Liver (tissue), 5 donors: ENCODE data around the gene SAV1. TPM values are rescaled to one million over a fixed set of nuclear protein-coding genes. Genes with fewer than 3 reads are reported as not detected.

Source experiments
- polyA plus RNA-seq, 2 donors: library from polyadenylated mRNA; stranded (reverse) in 1 of 2; unstranded in 1 of 2; fragments of 200-250 nt in 1 of 2; fragments of >200 nt in 1 of 2; fragmentation: Nextera tagmentation in 1 of 2; extraction: Ambion mirVana in 1 of 2; gene quantifications; one replicate each; pipeline versions ENCODE4 v1.2.1 to v1.2.3, GENCODE V29; 2013 to 2015
- small RNA-seq: library from RNA; depleted of rRNA; stranded (forward); fragments of <200 nt; gene quantifications from one replicate; pipeline ENCODE3, GENCODE V24; 2014
- total RNA-seq, 2 donors: library from RNA; depleted of rRNA; stranded (reverse); fragments of >200 nt; gene quantifications; one replicate each; pipeline ENCODE4 v1.2.3, GENCODE V29; 2014
- donor health status: healthy.
- donor health status: healthy.
- donor health status: healthy.

The SAV1 gene
- total and polyA plus RNA-seq, 4 donors, result 4.9 to 14.0 (median 7.9) TPM

Small RNAs within 50 kb of the gene (small RNA-seq; reads per million reads assigned to genes)
- not detected for gene RN7SL452P

Other genes with a start within 250 kb of the SAV1 start
- gene MAP4K5, start 135.7 kb downstream of the SAV1 start, total RNA-seq, result 10 to 100 TPM; 25.5 to 47.1 TPM
- gene MAP4K5, start 135.7 kb downstream of the SAV1 start, polyA plus RNA-seq, result 10 to 100 TPM in 1 of 2 donors, 1 to 10 TPM in 1; 7.7 to 13.1 TPM
- under 1 TPM; 0.33 to 0.79 TPM for gene ATL1, start 108.2 kb downstream of the SAV1 start, total RNA-seq
- under 1 TPM; 0.17 to 0.61 TPM for gene ATL1, start 108.2 kb downstream of the SAV1 start, polyA plus RNA-seq
- 10 to 100 TPM in 1 of 2 donors, 1 to 10 TPM in 1; 6.0 to 11.1 TPM for gene NIN, start 162.9 kb upstream of the SAV1 start, total RNA-seq
- 1 to 10 TPM; 1.7 to 2.1 TPM for gene NIN, start 162.9 kb upstream of the SAV1 start, polyA plus RNA-seq
- under 1 TPM in 1 of 2 donors, not detected in 1; 0.09 TPM for gene ABHD12B, start 203.7 kb upstream of the SAV1 start, total RNA-seq
- under 1 TPM in 1 of 2 donors, not detected in 1; 0.58 TPM for gene ABHD12B, start 203.7 kb upstream of the SAV1 start, polyA plus RNA-seq